GM10248 (cell line): ENCODE measurements around the gene PHGDH.

ENCODE experiments used
- CTCF ChIA-PET: fragments of 300-600 bp; sonication (Branson Sonifier 250); formaldehyde crosslinking; extraction: SDS; loops from one replicate; lab custom pipeline; 2021; ENCODE audit warnings: antibody characterized with exemption; lab: Yijun Ruan, JAX
- POLR2A ChIA-PET: fragments of 350-650 bp; sonication (Branson Sonifier 250); formaldehyde crosslinking; extraction: SDS; loops from one replicate; lab custom pipeline; 2020; ENCODE audit warnings: antibody characterized with exemption; lab: Yijun Ruan, JAX
- DNase-seq: peaks from one replicate; pipeline ENCODE4 v3.0.0; 2012; ENCODE audit errors: extremely low spot score
- CTCF ChIP-seq: IDR thresholded peaks from 2 replicates; pipeline ENCODE4 v1.5.1; 2012; ENCODE audit warnings: mild to moderate bottlenecking, low read depth; ENCODE audit errors: extremely low read depth, missing control alignments, control extremely low read depth

PHGDH gene

GRCh38 chr1:119772298-119772697 lies 60.6 kb downstream of the PHGDH start:
- DNase-seq, result no peak
- TF ChIP-seq CTCF, result no peak
- ChIA-PET POLR2A (no interaction called here), CTCF (interaction anchor here (0.9 to 1.0 kb wide), 2 partner anchors 29 to 37 kb away, joined by 4 read pairs; no protein-coding TSS in a partner anchor)

GRCh38 chr1:119773711-119774241 lies 62.0 kb downstream of the PHGDH start:
- POLR2A ChIA-PET, result no interaction called here
- no peak for TF ChIP-seq CTCF
- DNase-seq, result no peak
- CTCF ChIA-PET, result no interaction called here

GRCh38 chr1:119774746-119775490 lies 63.2 kb downstream of the PHGDH start:
- POLR2A ChIA-PET, result no interaction called here
- CTCF ChIA-PET, result no interaction called here
- TF ChIP-seq CTCF, result no peak
- no peak for DNase-seq

GRCh38 chr1:119778359-119778758 lies 66.6 kb downstream of the PHGDH start:
- POLR2A ChIA-PET, result no interaction called here
- TF ChIP-seq CTCF, result no peak
- DNase-seq, result no peak

GRCh38 chr1:119778886-119779560 lies 67.3 kb downstream of the PHGDH start:
- POLR2A ChIA-PET, result no interaction called here
- CTCF ChIA-PET, result interaction anchor here (1.2 to 1.4 kb wide), 2 partner anchors 16 to 30 kb away, joined by 3 read pairs; no protein-coding TSS in a partner anchor
- no peak for DNase-seq
- TF ChIP-seq CTCF, result no peak

More at GRCh38 chr1:119778359-119778758, 66.6 kb downstream of the PHGDH start:
- CTCF ChIA-PET, result interaction anchor here (1.0 kb wide), 1 partner anchor 31 kb away, joined by 3 read pairs; no protein-coding TSS in a partner anchor

GRCh38 chr1:119779869-119780356 lies 68.2 kb downstream of the PHGDH start:
- TF ChIP-seq CTCF, result no peak
- CTCF ChIA-PET, result interaction anchor here (1.2 to 1.4 kb wide), 3 partner anchors 15 to 35 kb away, joined by 3 to 5 read pairs (median 3); no protein-coding TSS in a partner anchor
- no peak for DNase-seq
- POLR2A ChIA-PET, result no interaction called here
